UCSD-AML1 (cell line): Measurements from ENCODE around the gene FBP2.
A peak's percentile ranks its signal among the peaks of the same experiment; 100 is the strongest.
"Not testable (repeated sequence)": the region's sequence is repeated elsewhere in the genome, so short reads cannot be mapped to it uniquely, and the experiment has no call there.

Experiments used
- DNase-seq: peaks from one replicate; lab custom pipeline; 2025; ENCODE audit not compliant: unreplicated experiment; lab: John Stamatoyannopoulos, UW

FBP2 gene

GRCh38 chr9:94564279-94564678 lies 29.3 kb downstream of the FBP2 start:
- not testable (repeated sequence) for DNase-seq

DNA sequence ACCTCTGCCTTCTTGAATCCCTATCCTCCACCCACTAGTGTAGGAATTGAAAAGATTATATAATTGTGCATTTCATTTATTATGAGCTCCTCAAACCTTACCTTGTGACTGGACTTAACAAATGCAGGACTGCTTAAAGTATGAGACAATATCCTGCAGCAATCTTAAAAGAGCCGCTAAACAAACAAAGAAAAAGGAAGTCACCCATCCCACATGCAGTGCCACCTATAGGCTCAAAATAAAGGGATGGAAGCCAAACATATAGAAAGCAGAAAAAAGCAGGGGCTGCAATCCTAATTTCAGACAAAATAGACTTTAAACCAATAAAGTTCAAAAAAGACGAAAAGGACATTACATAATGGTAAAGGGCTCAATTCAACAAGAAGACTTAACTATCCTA lies 30.1 kb downstream of the FBP2 start:
- no peak for DNase-seq

- no peak for DNase-seq
Observed at GRCh38 chr9:94560237-94560636, 33.4 kb downstream of the FBP2 start.

DNA sequence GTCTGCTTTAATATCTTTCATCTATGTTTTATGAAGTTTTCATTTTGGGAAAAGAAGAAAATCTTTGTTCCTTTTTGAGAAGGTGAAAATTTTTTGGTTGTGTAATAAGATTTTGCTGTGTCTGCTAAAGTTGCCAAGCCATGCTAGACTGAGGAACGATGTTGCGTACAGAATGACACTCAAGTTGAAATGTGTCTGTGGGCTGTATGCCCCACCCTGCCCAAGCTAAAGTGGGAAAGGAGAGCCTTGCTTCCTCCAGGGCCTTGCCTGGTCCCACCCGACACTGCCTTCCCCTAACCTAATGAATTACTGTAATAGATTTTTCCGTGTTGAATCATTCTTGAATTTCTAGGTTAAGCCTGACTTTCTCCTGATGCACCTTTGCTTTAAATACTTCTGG lies 36.2 kb downstream of the FBP2 start:
- no peak for DNase-seq

- peak; percentile 81 for DNase-seq
Observed at GRCh38 chr9:94554439-94555331, 38.9 kb downstream of the FBP2 start, which contains the start of gene PCAT7. Gene PCAT7, plus strand, starts transcription at chr9:94555083.

- DNase-seq = no peak
Observed at GRCh38 chr9:94554078-94554438, 39.6 kb downstream of the FBP2 start.

- no peak for DNase-seq
Observed at GRCh38 chr9:94553029-94553938, 40.3 kb downstream of the FBP2 start.

- DNase-seq = no peak
Observed at GRCh38 chr9:94545940-94546339, 47.7 kb downstream of the FBP2 start.

- DNase-seq = not testable (repeated sequence)
Observed at GRCh38 chr9:94544335-94544734, 49.3 kb downstream of the FBP2 start.

DNA sequence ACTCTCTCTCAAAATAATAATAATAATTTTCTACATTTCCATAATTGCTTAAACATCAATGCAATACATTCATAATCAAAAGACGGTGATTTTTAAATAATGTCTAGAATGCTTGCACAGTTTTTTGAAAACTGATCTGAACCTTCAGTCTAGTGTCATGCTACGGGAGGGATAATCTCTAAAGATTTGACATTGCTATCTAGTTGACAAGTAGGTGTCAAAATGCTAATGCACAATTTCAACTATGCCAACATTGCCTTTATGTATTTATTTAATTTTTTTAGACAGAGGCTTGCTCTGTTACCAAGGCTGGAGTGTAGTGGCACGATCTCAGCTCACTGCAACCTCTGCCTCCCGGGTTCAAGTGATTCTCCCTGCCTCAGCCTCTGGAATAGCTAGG lies 54.7 kb downstream of the FBP2 start:
- DNase-seq = no peak

- no peak for DNase-seq
Observed at GRCh38 chr9:94534901-94535300, 58.7 kb downstream of the FBP2 start.

GRCh38 chr9:94533601-94534000 lies 60.0 kb downstream of the FBP2 start:
- no peak for DNase-seq

DNA sequence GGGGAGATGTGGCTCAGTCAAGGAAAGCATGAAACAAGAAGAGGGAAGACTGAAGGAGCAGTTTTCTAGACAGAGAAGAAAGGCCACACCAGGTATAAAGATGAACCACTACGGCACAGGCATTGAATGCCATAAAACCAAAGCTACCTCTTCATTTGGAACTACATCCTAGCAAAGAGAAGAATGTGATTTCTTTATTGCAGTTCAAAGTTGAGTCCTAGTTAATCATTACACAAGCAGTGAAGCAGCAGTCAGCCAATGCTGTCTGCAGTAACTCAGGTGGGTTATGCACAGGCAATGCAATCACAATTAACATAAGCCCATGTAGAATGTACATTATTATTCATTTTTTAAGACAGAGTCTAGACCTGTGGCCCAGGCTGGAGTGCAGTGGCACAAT lies 60.5 kb downstream of the FBP2 start:
- DNase-seq = no peak

- no peak for DNase-seq
Observed at GRCh38 chr9:94528886-94529285, 64.7 kb downstream of the FBP2 start.

DNA sequence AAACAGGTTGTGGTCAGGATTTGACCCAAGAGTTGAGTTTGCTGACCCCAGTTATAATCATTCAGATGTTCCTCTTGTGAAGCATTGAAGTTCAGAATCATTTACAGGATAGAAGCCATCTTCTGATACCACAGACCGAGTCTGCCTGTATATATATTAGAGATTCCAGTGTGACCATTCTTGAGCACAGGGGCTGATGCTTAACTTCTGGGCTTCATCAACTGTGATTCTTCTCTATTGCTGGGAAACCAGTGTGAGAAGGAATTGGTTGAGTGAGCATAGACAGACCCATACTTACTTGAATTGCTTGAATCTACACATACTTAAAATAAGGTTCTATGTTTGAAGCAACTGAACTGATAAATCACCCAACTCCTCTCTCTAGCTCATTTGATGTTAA lies 66.7 kb downstream of the FBP2 start:
- no peak for DNase-seq

GRCh38 chr9:94526271-94526670 lies 67.4 kb downstream of the FBP2 start:
- no peak for DNase-seq

- DNase-seq = no peak
Observed at GRCh38 chr9:94525396-94526035, 68.1 kb downstream of the FBP2 start.

GRCh38 chr9:94517254-94517653 lies 76.4 kb downstream of the FBP2 start:
- no peak for DNase-seq

DNA sequence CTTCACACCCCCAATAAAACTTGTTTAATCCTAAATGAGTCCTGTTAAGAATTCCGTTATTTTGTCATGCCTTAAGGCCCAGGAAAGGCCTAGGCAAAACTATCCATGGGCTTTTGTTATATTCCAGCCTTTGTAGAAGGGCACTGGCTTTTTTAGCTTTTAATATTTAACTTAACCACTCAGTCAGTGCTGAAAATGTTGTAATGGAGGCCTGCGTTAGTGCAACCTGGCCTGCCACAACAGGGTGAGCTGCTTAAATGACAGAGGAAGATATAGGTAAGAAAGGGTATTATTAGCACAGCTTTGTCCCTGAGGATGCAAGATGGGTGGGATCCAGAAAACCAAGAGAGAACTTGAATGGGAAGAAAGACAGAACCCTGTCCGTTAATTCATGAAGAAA lies 78.9 kb downstream of the FBP2 start:
- DNase-seq = no peak

DNA sequence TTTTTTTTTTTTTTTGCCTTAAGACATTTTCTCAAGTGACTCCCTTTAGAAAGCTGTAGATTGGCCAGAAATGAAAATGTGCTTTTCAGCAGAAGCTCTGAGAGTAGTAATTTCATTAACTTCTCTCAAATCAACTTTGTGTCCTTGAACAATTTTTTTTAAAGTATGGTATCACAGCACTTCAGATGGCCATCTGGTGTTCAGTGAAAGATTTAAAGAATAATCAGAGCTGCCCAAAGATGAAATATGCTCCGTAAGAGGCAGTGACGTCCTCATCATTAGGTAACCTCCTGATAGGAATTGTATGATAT lies 81.7 kb downstream of the FBP2 start:
- DNase-seq = no peak

DNA sequence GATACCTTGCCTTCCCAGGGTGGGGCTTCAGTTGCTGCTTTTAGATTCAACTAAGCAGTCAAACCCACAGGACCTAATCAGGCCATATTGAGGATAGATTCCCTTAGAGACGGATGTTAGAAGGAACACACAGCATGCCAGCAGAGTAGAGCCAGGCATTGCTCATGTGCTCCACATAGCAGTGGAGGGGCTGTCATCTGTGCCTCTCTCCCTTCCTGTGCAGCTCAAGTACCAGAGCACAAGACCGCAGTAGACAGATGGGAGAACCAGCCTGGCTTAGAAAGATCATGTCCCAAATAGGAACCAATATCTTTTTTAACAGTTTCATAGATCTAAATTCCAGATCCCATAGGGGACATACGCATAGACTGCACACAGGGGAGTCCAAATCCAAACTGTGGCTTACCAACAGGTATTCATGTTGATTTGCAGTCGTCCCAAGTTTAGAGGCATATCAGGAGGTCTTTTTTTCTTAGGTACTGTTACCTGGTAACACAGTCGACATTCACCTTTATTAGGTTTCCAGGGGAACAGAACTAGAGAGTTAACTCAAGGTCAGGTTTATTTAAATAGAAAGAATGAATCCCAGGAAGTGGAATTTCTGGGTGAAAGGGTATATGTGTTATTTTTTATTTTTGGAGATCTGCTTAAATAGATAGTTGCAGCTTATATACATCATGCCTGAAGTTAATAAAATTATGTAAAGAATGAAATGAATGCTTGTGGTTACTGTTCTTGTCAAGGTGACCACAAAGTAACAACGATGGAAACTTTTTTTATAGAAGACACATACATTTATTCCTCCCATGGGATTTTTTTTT lies 82.3 kb downstream of the FBP2 start:
- no peak for DNase-seq
